Parathyroid adenoma (tissue), 2 donors: ENCODE measurements around the gene PRKCE.

Experiments used
- H2AFZ ChIP-seq: fragments of 300-600 bp; sonication (generic); one replicate; pipeline ENCODE4 v1.7.0; 2017; ENCODE audit warnings: antibody characterized with exemption, mild to moderate bottlenecking
- H3K27ac ChIP-seq: fragments of 300-600 bp; sonication (generic); one replicate; pipeline ENCODE4 v1.7.0; 2017
- H3K27me3 ChIP-seq: fragments of 300-600 bp; sonication (generic); one replicate; pipeline ENCODE4 v1.7.0; 2017; ENCODE audit warnings: low read length; ENCODE audit not compliant: control insufficient read depth, insufficient read depth
- H3K36me3 ChIP-seq: fragments of 300-600 bp; sonication (generic); one replicate; pipeline ENCODE4 v1.7.0; 2017; ENCODE audit warnings: low read length; ENCODE audit not compliant: control insufficient read depth, insufficient read depth
- H3K4me1 ChIP-seq: fragments of 300-600 bp; sonication (generic); one replicate; pipeline ENCODE4 v1.7.0; 2017; ENCODE audit warnings: control low read depth
- H3K4me2 ChIP-seq: fragments of 300-600 bp; sonication (generic); one replicate; pipeline ENCODE4 v1.7.0; 2017; ENCODE audit warnings: low read length
- H3K4me3 ChIP-seq: fragments of 300-600 bp; sonication (generic); one replicate; pipeline ENCODE4 v1.7.0; 2017; ENCODE audit warnings: low read depth, low read length
- H3K79me2 ChIP-seq: fragments of 300-600 bp; sonication (generic); one replicate; pipeline ENCODE4 v1.7.0; 2017; ENCODE audit warnings: control low read depth
- H3K9ac ChIP-seq: fragments of 300-600 bp; sonication (generic); one replicate; pipeline ENCODE4 v1.7.0; 2017; ENCODE audit warnings: mild to moderate bottlenecking
- H3K9me3 ChIP-seq: fragments of 300-600 bp; sonication (generic); one replicate; pipeline ENCODE4 v1.7.0; 2017; ENCODE audit warnings: low read length; ENCODE audit not compliant: control insufficient read depth
- TF ChIP-seq, protein P1 (sequence below): fragments of 300-600 bp; sonication (generic); IDR thresholded peaks from one replicate; pipeline ENCODE4 v1.7.0; 2017; ENCODE audit warnings: antibody characterized with exemption, mild to moderate bottlenecking
- donor health status: primary hyperparathyroidism.

The PRKCE gene

GRCh38 chr2:46066601-46067000 lies 415.1 kb downstream of the PRKCE start:
- H3K4me1 ChIP-seq, result peaks cover 13% of the 10 kb centered on the region
- peaks cover 3% of the 10 kb centered on the region for H3K79me2 ChIP-seq
- TF ChIP-seq, protein P1, sequence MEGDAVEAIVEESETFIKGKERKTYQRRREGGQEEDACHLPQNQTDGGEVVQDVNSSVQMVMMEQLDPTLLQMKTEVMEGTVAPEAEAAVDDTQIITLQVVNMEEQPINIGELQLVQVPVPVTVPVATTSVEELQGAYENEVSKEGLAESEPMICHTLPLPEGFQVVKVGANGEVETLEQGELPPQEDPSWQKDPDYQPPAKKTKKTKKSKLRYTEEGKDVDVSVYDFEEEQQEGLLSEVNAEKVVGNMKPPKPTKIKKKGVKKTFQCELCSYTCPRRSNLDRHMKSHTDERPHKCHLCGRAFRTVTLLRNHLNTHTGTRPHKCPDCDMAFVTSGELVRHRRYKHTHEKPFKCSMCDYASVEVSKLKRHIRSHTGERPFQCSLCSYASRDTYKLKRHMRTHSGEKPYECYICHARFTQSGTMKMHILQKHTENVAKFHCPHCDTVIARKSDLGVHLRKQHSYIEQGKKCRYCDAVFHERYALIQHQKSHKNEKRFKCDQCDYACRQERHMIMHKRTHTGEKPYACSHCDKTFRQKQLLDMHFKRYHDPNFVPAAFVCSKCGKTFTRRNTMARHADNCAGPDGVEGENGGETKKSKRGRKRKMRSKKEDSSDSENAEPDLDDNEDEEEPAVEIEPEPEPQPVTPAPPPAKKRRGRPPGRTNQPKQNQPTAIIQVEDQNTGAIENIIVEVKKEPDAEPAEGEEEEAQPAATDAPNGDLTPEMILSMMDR, result no peak
- no peaks in the 10 kb centered on the region for H3K9me3 ChIP-seq
- no peak overlapping the region for H3K27ac ChIP-seq
- H3K4me3 ChIP-seq, result no peak overlapping the region
- H3K9ac ChIP-seq, result no peak overlapping the region
- no peak overlapping the region for H2AFZ ChIP-seq
- no peaks in the 10 kb centered on the region for H3K36me3 ChIP-seq
- H3K4me2 ChIP-seq, result no peak overlapping the region
- no peaks in the 10 kb centered on the region for H3K27me3 ChIP-seq

- no peaks in the 10 kb centered on the region for H3K9me3 ChIP-seq
- H3K79me2 ChIP-seq, result peaks cover 3% of the 10 kb centered on the region
- no peak overlapping the region for H3K4me3 ChIP-seq
- no peak overlapping the region for H3K9ac ChIP-seq
- TF ChIP-seq, protein P1, result no peak
- peak overlapping the region; percentile 10 for H3K4me2 ChIP-seq
- peaks cover 13% of the 10 kb centered on the region for H3K4me1 ChIP-seq
- H3K27ac ChIP-seq, result peak overlapping the region; percentile 43
- H3K36me3 ChIP-seq, result no peaks in the 10 kb centered on the region
- no peak overlapping the region for H2AFZ ChIP-seq
- no peaks in the 10 kb centered on the region for H3K27me3 ChIP-seq
Measured at GRCh38 chr2:46067062-46067461, 415.6 kb downstream of the PRKCE start.

GRCh38 chr2:46067501-46068305 lies 416.2 kb downstream of the PRKCE start:
- H3K9ac ChIP-seq, result no peak overlapping the region
- peak overlapping the region; percentile 43 for H3K27ac ChIP-seq
- no peak overlapping the region for H2AFZ ChIP-seq
- H3K79me2 ChIP-seq, result no peaks in the 10 kb centered on the region
- no peaks in the 10 kb centered on the region for H3K9me3 ChIP-seq
- H3K4me3 ChIP-seq, result no peak overlapping the region
- peaks cover 13% of the 10 kb centered on the region for H3K4me1 ChIP-seq
- H3K36me3 ChIP-seq, result no peaks in the 10 kb centered on the region
- no peak overlapping the region for H3K4me2 ChIP-seq
- H3K27me3 ChIP-seq, result no peaks in the 10 kb centered on the region
- TF ChIP-seq, protein P1, result no peak

GRCh38 chr2:46068636-46069035 lies 417.2 kb downstream of the PRKCE start:
- Histone ChIP-seq H3K27me3 (no peaks in the 10 kb centered on the region), H3K27ac (peak overlapping the region; percentile 40), H2AFZ (no peak overlapping the region), H3K4me1 (peaks cover 13% of the 10 kb centered on the region), H3K9me3 (no peaks in the 10 kb centered on the region), H3K4me3 (no peak overlapping the region), H3K4me2 (no peak overlapping the region), H3K9ac (no peak overlapping the region), H3K79me2 (no peaks in the 10 kb centered on the region), H3K36me3 (no peaks in the 10 kb centered on the region)
- TF ChIP-seq, protein P1, result no peak

DNA sequence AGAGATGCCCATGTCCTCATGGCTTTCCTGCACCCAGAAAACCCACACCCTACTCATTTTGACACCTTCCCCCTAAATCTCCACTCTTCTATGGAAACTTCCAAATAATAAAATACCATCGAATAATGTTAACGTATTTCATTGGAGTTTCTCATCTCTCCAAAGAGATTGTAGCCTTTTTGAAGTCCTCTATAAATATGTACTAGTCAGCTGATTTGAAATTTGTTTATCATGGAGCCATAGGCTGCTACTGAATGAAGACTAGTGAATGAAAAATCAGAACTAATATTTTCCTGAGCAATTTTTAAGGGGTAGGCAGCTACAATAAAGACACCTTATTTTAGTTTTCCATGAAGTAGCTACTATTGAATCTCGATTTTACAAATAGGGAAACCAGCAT lies 419.6 kb downstream of the PRKCE start:
- TF ChIP-seq, protein P1, result no peak
- Histone ChIP-seq H2AFZ (no peak overlapping the region), H3K4me3 (no peak overlapping the region), H3K27ac (no peak overlapping the region), H3K9ac (no peak overlapping the region), H3K27me3 (no peaks in the 10 kb centered on the region), H3K36me3 (no peaks in the 10 kb centered on the region), H3K4me2 (no peak overlapping the region), H3K79me2 (no peaks in the 10 kb centered on the region), H3K4me1 (peaks cover 6% of the 10 kb centered on the region), H3K9me3 (no peaks in the 10 kb centered on the region)
